Upper lobe of left lung (tissue), 6 donors: Measurements from ENCODE around the gene MAPK13. TPM values are rescaled to one million over a fixed set of nuclear protein-coding genes. Genes with fewer than 3 reads are reported as not detected.

Experiments
- ATAC-seq, 2 donors: fragments of 200-7000 bp; cut with Tn5 transposase; one replicate each; pipeline ENCODE4 v1.9.1; 2022; ENCODE audit warnings: mild to moderate bottlenecking in 2 of 2, moderate library complexity in 2 of 2; ENCODE audit not compliant: low FRiP score in 2 of 2
- DNase-seq, 2 donors: peaks; one replicate each; pipeline ENCODE4 v3.0.0-alpha.2; 2019 to 2020
- H3K27ac ChIP-seq, 4 donors: fragments of 200-600 bp; sonication (generic); one replicate each; pipeline ENCODE4 v1.5.1; 2016 to 2019
- H3K27me3 ChIP-seq, 4 donors: fragments of 200-600 bp; sonication (generic); one replicate each; pipeline ENCODE4 v1.5.1; 2017 to 2019
- H3K36me3 ChIP-seq, 4 donors: fragments of 200-600 bp; sonication (generic); one replicate each; pipeline ENCODE4 v1.5.1; 2016 to 2019
- H3K4me1 ChIP-seq, 4 donors: fragments of 200-600 bp; sonication (generic); one replicate each; pipeline ENCODE4 v1.5.1; 2018 to 2019
- H3K4me3 ChIP-seq, 4 donors: fragments of 200-600 bp; sonication (generic); one replicate each; pipeline ENCODE4 v1.5.1; 2017 to 2019; ENCODE audit warnings: mild to moderate bottlenecking in 2 of 4, moderate library complexity in 1 of 4
- H3K9me3 ChIP-seq, 4 donors: fragments of 200-600 bp; sonication (generic); one replicate each; pipeline ENCODE4 v1.5.1; 2018 to 2019
- CTCF ChIP-seq, 6 experiments: fragments of 450-650 bp in 4 of 6; fragments of 200-600 bp in 2 of 6; sonication (generic) in 2 of 6; IDR thresholded peaks; one replicate each; pipeline ENCODE4 v1.5.1; 2016 to 2019; ENCODE audit warnings: antibody characterized with exemption in 6 of 6
- EP300 ChIP-seq, 4 donors: sonication (generic); formaldehyde crosslinking; IDR thresholded peaks; one replicate each; pipeline ENCODE4 v1.5.1; 2017; ENCODE audit warnings: antibody characterized with exemption in 4 of 4, control low read depth in 2 of 4
- POLR2A ChIP-seq, 4 donors: fragments of 450-650 bp; IDR thresholded peaks; one replicate each; pipeline ENCODE4 v1.5.1; 2016 to 2017; ENCODE audit warnings: antibody characterized with exemption in 4 of 4, mild to moderate bottlenecking in 2 of 4
- POLR2AphosphoS5 ChIP-seq, 2 donors: sonication (generic); formaldehyde crosslinking; IDR thresholded peaks; one replicate each; pipeline ENCODE4 v1.5.1; 2017; ENCODE audit warnings: antibody characterized with exemption in 2 of 2
- WGBS, 2 donors: methylation state at CpG; one replicate each; pipeline ENCODE4 v1.1.5; 2017 to 2018; 5-methylcytosine and 5-hydroxymethylcytosine counted together
- total RNA-seq, 6 donors: library from RNA; depleted of rRNA in 4 of 6; stranded (reverse); fragments of >200 nt in 4 of 6; gene quantifications; one replicate each; pipeline versions ENCODE4 v1.1.0 to v1.2.1, GENCODE V29; 2016 to 2021
- donor health status: DM: no; HTN: no; CAD: no; lungs with moderate emphysema.
- donor health status: DM: no; HTN: yes; CAD: no; lungs with severe emphysema.

MAPK13 gene
- total RNA-seq, 6 donors from 2014 or later: 56.7 to 90.1 (median 80.1) TPM

GRCh38 chr6:36116943-36117342 is 13.4 kb upstream of the MAPK13 start:
- ATAC-seq (no peak), DNase-seq (no peak)
- no peaks in the 10 kb centered on the region for H3K27me3 ChIP-seq
- H3K9me3 ChIP-seq: no peaks in the 10 kb centered on the region
- no peak overlapping the region for H3K4me3 ChIP-seq
- 94 to 100% methylated on average over 2 of the region's 2 CpGs for WGBS, 2 donors
- H3K4me1 ChIP-seq: peaks cover 27 to 39% (median 31%) of the 10 kb centered on the region in 4 donors
- no peak overlapping the region for H3K27ac ChIP-seq
- TF ChIP-seq EP300 (IDR thresholded peaks at IDR 0.05) (no peak), CTCF (IDR thresholded peaks at IDR 0.05) (no peak), POLR2A (IDR thresholded peaks at IDR 0.05) (no peak), POLR2AphosphoS5 (IDR thresholded peaks at IDR 0.05) (no peak)
- peaks cover 0 to 17% (median 1%) of the 10 kb centered on the region in 4 donors for H3K36me3 ChIP-seq

- Histone ChIP-seq H3K4me3 (no peak overlapping the region), H3K36me3 (peaks cover 0 to 17% (median 0%) of the 10 kb centered on the region in 4 donors), H3K27ac (peak overlapping the region; percentile 9 to 88 (median 76)), H3K4me1 (peaks cover 27 to 40% (median 31%) of the 10 kb centered on the region in 4 donors), H3K27me3 (no peaks in the 10 kb centered on the region), H3K9me3 (no peaks in the 10 kb centered on the region)
- ATAC-seq (no peak), DNase-seq (no peak)
- no peak for TF ChIP-seq POLR2A (IDR thresholded peaks at IDR 0.05)
- no peak for TF ChIP-seq EP300 (IDR thresholded peaks at IDR 0.05)
- TF ChIP-seq POLR2AphosphoS5 (IDR thresholded peaks at IDR 0.05): no peak
- TF ChIP-seq CTCF (IDR thresholded peaks at IDR 0.05): no peak
- WGBS, 2 donors: 73 to 89% methylated on average over 7 to 8 of the region's 8 CpGs
Observed at GRCh38 chr6:36117658-36118549, 12.4 kb upstream of the MAPK13 start.

GRCh38 chr6:36118550-36119107 is 11.7 kb upstream of the MAPK13 start:
- no peaks in the 10 kb centered on the region for H3K9me3 ChIP-seq
- WGBS, 2 donors: 33 to 34% methylated on average over 3 to 4 of the region's 4 CpGs
- H3K36me3 ChIP-seq: peaks cover 0 to 17% (median 0%) of the 10 kb centered on the region in 4 donors
- H3K4me3 ChIP-seq: no peak overlapping the region
- H3K27ac ChIP-seq: peak overlapping the region; percentile 9 to 88 (median 76)
- DNase-seq: peak in 1 of 2 donors; percentile 89
- peak; percentile 71 to 76 for ATAC-seq
- peaks cover 31 to 47% (median 35%) of the 10 kb centered on the region in 4 donors for H3K4me1 ChIP-seq
- TF ChIP-seq EP300 (IDR thresholded peaks at IDR 0.05) (no peak), POLR2AphosphoS5 (IDR thresholded peaks at IDR 0.05) (peak; percentile 72 to 73)
- H3K27me3 ChIP-seq: no peaks in the 10 kb centered on the region

- H3K9me3 ChIP-seq: no peaks in the 10 kb centered on the region
- no peak for TF ChIP-seq POLR2AphosphoS5 (IDR thresholded peaks at IDR 0.05)
- peak overlapping the region in 3 of 4 donors; percentile 26 to 88 (median 87) for H3K27ac ChIP-seq
- no peak for ATAC-seq
- WGBS, 2 donors: 82 to 83% methylated on average over 4 of the region's 4 CpGs
- no peak overlapping the region for H3K4me3 ChIP-seq
- H3K4me1 ChIP-seq: peaks cover 36 to 53% (median 40%) of the 10 kb centered on the region in 4 donors
- no peak for DNase-seq
- H3K36me3 ChIP-seq: peaks cover 0 to 17% (median 0%) of the 10 kb centered on the region in 4 donors
- H3K27me3 ChIP-seq: no peaks in the 10 kb centered on the region
Observed at GRCh38 chr6:36119209-36119608, 11.1 kb upstream of the MAPK13 start.

GRCh38 chr6:36120018-36120417 is 10.3 kb upstream of the MAPK13 start:
- Histone ChIP-seq H3K4me3 (no peak overlapping the region), H3K9me3 (no peaks in the 10 kb centered on the region), H3K27ac (peak overlapping the region; percentile 76 to 88 (median 86)), H3K27me3 (no peaks in the 10 kb centered on the region), H3K36me3 (peaks cover 0 to 17% (median 0%) of the 10 kb centered on the region in 4 donors), H3K4me1 (peaks cover 39 to 59% (median 45%) of the 10 kb centered on the region in 4 donors)
- DNase-seq (no peak), ATAC-seq (no peak)
- TF ChIP-seq POLR2A (IDR thresholded peaks at IDR 0.05) (no peak), CTCF (IDR thresholded peaks at IDR 0.05) (no peak), POLR2AphosphoS5 (IDR thresholded peaks at IDR 0.05) (no peak), EP300 (IDR thresholded peaks at IDR 0.05) (no peak)
- 71 to 83% methylated on average over 6 of the region's 6 CpGs for WGBS, 2 donors
